PC-3 (cell line): ENCODE measurements around the gene RHBDD1. TPM values are rescaled to one million over a fixed set of nuclear protein-coding genes. Genes with fewer than 3 reads are reported as not detected.
A peak's percentile ranks its signal among the peaks of the same experiment; 100 is the strongest.

Experiments used
- ATAC-seq: fragments of 200-7000 bp; cut with Tn5 transposase; 2 replicates; pipeline ENCODE4 v1.9.1; 2020; ENCODE audit warnings: mild to moderate bottlenecking, moderate library complexity
- BruUV-seq: library from RNA; stranded (reverse); fragments of 400-500 nt; replicated peaks from 2 replicates; lab custom pipeline; 2021; lab: Mats Ljungman, UMichigan
- CTCF ChIA-PET: fragments of 300-600 bp; sonication (Branson Sonifier 250); formaldehyde crosslinking; loops from one replicate; lab custom pipeline; 2022; ENCODE audit warnings: antibody characterized with exemption; lab: Charles Lee
- POLR2A ChIA-PET: fragments of 300-600 bp; sonication (Branson Sonifier 250); formaldehyde crosslinking; loops from one replicate; lab custom pipeline; 2022; ENCODE audit warnings: antibody characterized with exemption; ENCODE audit not compliant: unreplicated experiment; lab: Charles Lee
- DNase-seq: peaks from one replicate; pipeline ENCODE4 v3.0.0-alpha.2; 2015
- H2AFZ ChIP-seq: fragments of 300-600 bp; sonication (generic); 2 replicates; pipeline ENCODE4 v1.6.0; 2016; ENCODE audit warnings: antibody characterized with exemption, low read length
- H3F3A ChIP-seq: fragments of 300-600 bp; sonication (generic); one replicate; pipeline ENCODE4 v1.6.0; 2017; ENCODE audit warnings: antibody characterized with exemption, low read length, control low read depth, mild to moderate bottlenecking; ENCODE audit not compliant: unreplicated experiment
- H3K27ac ChIP-seq: fragments of 300-600 bp; sonication (generic); 2 replicates; pipeline ENCODE4 v1.5.1; 2016; ENCODE audit warnings: mild to moderate bottlenecking, low read length
- H3K27me3 ChIP-seq: fragments of 300-600 bp; sonication (generic); 2 replicates; pipeline ENCODE4 v1.6.1; 2016; ENCODE audit warnings: low read length, mixed read lengths
- H3K36me3 ChIP-seq: fragments of 300-600 bp; sonication (generic); 2 replicates; pipeline ENCODE4 v1.6.1; 2016; ENCODE audit warnings: low read depth, mixed run types, low read length, mixed read lengths
- H3K4me1 ChIP-seq: fragments of 300-600 bp; sonication (generic); 2 replicates; pipeline ENCODE4 v1.5.1; 2016; ENCODE audit warnings: low read length; ENCODE audit not compliant: insufficient read depth
- H3K4me2 ChIP-seq: fragments of 300-600 bp; sonication (generic); 2 replicates; pipeline ENCODE4 v1.6.0; 2016; ENCODE audit warnings: low read length
- H3K4me3 ChIP-seq: fragments of 300-600 bp; sonication (generic); 2 replicates; pipeline ENCODE4 v1.5.1; 2016; ENCODE audit warnings: mild to moderate bottlenecking, low read length, mixed read lengths
- H3K79me2 ChIP-seq: fragments of 300-600 bp; sonication (generic); 2 replicates; pipeline ENCODE4 v1.6.1; 2017; ENCODE audit warnings: low read length, mixed read lengths
- H3K9ac ChIP-seq: fragments of 300-600 bp; sonication (generic); 2 replicates; pipeline ENCODE4 v1.6.0; 2016; ENCODE audit warnings: mild to moderate bottlenecking, low read length
- H3K9me2 ChIP-seq: fragments of 300-600 bp; sonication (generic); replicated peaks from 2 replicates; pipeline ENCODE4 v1.6.1; 2016; ENCODE audit warnings: mixed run types, low read length, mixed read lengths
- H3K9me3 ChIP-seq: fragments of 300-600 bp; sonication (generic); 2 replicates; pipeline ENCODE4 v1.6.1; 2016; ENCODE audit warnings: low read length, mixed read lengths
- H4K20me1 ChIP-seq: fragments of 300-600 bp; sonication (generic); 2 replicates; pipeline ENCODE4 v1.6.1; 2016; ENCODE audit warnings: low read length, mixed read lengths
- CTCF ChIP-seq: fragments of 300-600 bp; sonication (generic); conservative IDR thresholded peaks from 2 replicates; pipeline ENCODE4 v1.5.1; 2017; ENCODE audit warnings: antibody characterized with exemption, low read depth, mild to moderate bottlenecking, low read length
- EZH2 ChIP-seq: fragments of 300-600 bp; sonication (generic); IDR thresholded peaks from one replicate; pipeline ENCODE4 v1.6.1; 2017; ENCODE audit warnings: antibody characterized with exemption, mild to moderate bottlenecking, low read length; ENCODE audit not compliant: unreplicated experiment
- EZH2phosphoT487 ChIP-seq: fragments of 300-600 bp; sonication (generic); IDR thresholded peaks from 2 replicates; pipeline ENCODE4 v1.6.1; 2018; ENCODE audit warnings: mild to moderate bottlenecking, antibody characterized with exemption, low read length, borderline replicate concordance
- intact Hi-C: fragments of 100-400 bp; cut with micrococcal nuclease; formaldehyde crosslinking; loops from 2 replicates; pipeline ENCODE4 v1.9.0; 2023
- total RNA-seq: library from RNA; depleted of rRNA; stranded (reverse); fragments of >200 nt; gene quantifications from 2 replicates; pipeline ENCODE4 v1.2.3, GENCODE V29; 2014

The RHBDD1 gene
- total RNA-seq, 1 experiment from 2014 or later, result 9.1 TPM

- no peaks in the 10 kb centered on the region for H3K9me2 ChIP-seq
- no peak overlapping the region for H3K9ac ChIP-seq
- H3K36me3 ChIP-seq, result no peaks in the 10 kb centered on the region
- H2AFZ ChIP-seq, result no peak overlapping the region
- no peaks in the 10 kb centered on the region for H3K9me3 ChIP-seq
- no peaks in the 10 kb centered on the region for H3F3A ChIP-seq
- POLR2A ChIA-PET, result no interaction called here
- H3K4me1 ChIP-seq, result no peaks in the 10 kb centered on the region
- ATAC-seq (no peak), DNase-seq (no peak)
- no peak overlapping the region for H3K4me3 ChIP-seq
- BruUV-seq, result no TSS peak
- no peaks in the 10 kb centered on the region; the same call in 1 of the 2 replicates for H3K27me3 ChIP-seq
- H3K79me2 ChIP-seq, result no peaks in the 10 kb centered on the region
- H3K4me2 ChIP-seq, result no peak overlapping the region
- TF ChIP-seq CTCF, result no peak
- TF ChIP-seq EZH2phosphoT487, result no peak
- TF ChIP-seq EZH2, result no peak
- CTCF ChIA-PET, result no interaction called here
- intact Hi-C loops, result no loop called here
- no peaks in the 10 kb centered on the region for H4K20me1 ChIP-seq
- H3K27ac ChIP-seq, result no peak overlapping the region
These were observed 194.9 kb downstream of the RHBDD1 start for GRCh38 chr2:227030789-227031188.

- Histone ChIP-seq H3K9ac (no peak overlapping the region), H3K27me3 (no peaks in the 10 kb centered on the region; the same call in 1 of the 2 replicates), H3K4me2 (no peak overlapping the region), H3K9me2 (no peaks in the 10 kb centered on the region), H3F3A (no peaks in the 10 kb centered on the region), H2AFZ (no peak overlapping the region), H3K27ac (no peak overlapping the region), H4K20me1 (no peaks in the 10 kb centered on the region), H3K9me3 (no peaks in the 10 kb centered on the region), H3K4me3 (no peak overlapping the region), H3K36me3 (no peaks in the 10 kb centered on the region), H3K4me1 (no peaks in the 10 kb centered on the region), H3K79me2 (no peaks in the 10 kb centered on the region)
- CTCF ChIA-PET, result no interaction called here
- BruUV-seq, result no TSS peak
- ATAC-seq (no peak), DNase-seq (no peak)
- no peak for TF ChIP-seq CTCF
- no peak for TF ChIP-seq EZH2phosphoT487
- no peak for TF ChIP-seq EZH2
- intact Hi-C loops, result no loop called here
- POLR2A ChIA-PET, result no interaction called here
These were observed 195.5 kb downstream of the RHBDD1 start for GRCh38 chr2:227031379-227031778.

GRCh38 chr2:227033471-227034148, 197.8 kb downstream of the RHBDD1 start:
- Histone ChIP-seq H3K27me3 (no peaks in the 10 kb centered on the region; the same call in 1 of the 2 replicates), H3K9me3 (no peaks in the 10 kb centered on the region), H4K20me1 (no peaks in the 10 kb centered on the region), H3K79me2 (no peaks in the 10 kb centered on the region), H3F3A (no peaks in the 10 kb centered on the region), H2AFZ (no peak overlapping the region), H3K4me1 (no peaks in the 10 kb centered on the region), H3K27ac (no peak overlapping the region), H3K4me2 (no peak overlapping the region), H3K36me3 (no peaks in the 10 kb centered on the region), H3K9ac (no peak overlapping the region), H3K4me3 (no peak overlapping the region), H3K9me2 (no peaks in the 10 kb centered on the region)
- ATAC-seq (peak; percentile 85), DNase-seq (peak; percentile 52)
- CTCF ChIA-PET, result interaction anchor here (0.6 kb wide), 2 partner anchors 82 to 87 kb away, joined by 3 to 5 read pairs; no protein-coding TSS in a partner anchor
- POLR2A ChIA-PET, result interaction anchor here (0.6 kb wide), 1 partner anchor 1250 kb away, joined by 7 read pairs; no protein-coding TSS in a partner anchor
- TF ChIP-seq EZH2phosphoT487 (no peak), EZH2 (no peak), CTCF (peak; percentile 86)
- no TSS peak for BruUV-seq
- intact Hi-C loops, result loop anchor here (1.0 kb wide), 1 partner anchor 74 kb away; no protein-coding TSS in a partner anchor
